ENCODE measurements around the gene TAF5L.

The TAF5L gene

DNA sequence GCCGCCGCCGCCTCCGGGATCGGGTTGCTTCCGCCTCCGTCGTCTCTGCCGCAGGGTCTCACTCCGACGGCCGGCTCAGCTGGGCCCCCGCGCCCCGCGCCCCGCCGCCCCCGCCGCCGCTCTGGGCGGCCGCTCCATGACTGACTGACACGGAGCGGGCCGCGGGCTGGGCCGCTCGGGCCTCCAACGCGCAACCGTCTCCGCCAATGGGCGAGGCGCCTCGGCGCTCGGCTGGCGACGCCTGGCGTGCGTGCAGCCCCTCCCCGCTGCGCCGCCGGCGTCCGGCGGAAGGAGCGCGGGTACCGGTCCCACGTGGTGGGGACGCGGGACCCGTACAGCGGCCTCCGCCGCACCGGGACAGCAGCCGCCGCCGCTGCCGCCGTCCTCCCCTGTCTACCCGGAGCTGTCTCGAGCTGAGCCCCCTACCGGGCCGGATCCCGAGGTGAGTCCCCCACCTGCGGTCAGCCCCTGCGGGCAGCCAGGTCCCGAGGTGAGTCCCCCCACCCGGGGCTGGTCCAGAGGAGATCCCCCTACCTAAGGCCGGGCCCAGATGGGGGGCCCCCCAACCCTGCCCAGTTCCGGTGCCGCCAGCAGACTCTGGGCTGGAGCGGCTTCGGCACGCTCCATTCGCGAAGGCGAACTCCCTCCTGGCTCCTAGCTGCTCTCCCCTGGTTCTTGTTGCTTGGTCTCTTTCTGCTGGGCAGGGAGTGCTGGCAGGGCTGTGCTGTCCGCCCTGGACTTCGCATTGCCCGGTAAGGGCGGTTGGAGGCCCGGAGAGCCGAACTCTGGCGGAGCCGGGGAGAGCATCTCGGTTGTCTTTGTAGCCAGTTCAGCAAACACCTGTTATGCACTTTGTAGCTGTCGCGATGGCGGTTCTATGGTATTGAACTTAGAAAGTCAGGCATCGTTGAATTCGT lies at the start of gene TAF5L, which contains the start of gene URB2:
TSS of gene TAF5L (minus strand) at position 208 of the 917 bp plus-strand sequence. CDS start 11,640 bp downstream, outside the sequence.
TSS of gene URB2 (plus strand) at position 333 of the 917 bp plus-strand sequence. CDS start 1,387 bp downstream, outside the sequence.
- no peaks in the 10 kb centered on the region for H3K9me3 Mint-ChIP-seq
- no peaks in the 10 kb centered on the region for H3K27me3 Mint-ChIP-seq
- CTCF ChIA-PET = interaction anchor here (1.4 kb wide), 1 partner anchor 67 kb away, joined by 5 read pairs; the partner anchor contains the start of gene ABCB10
- H3K36me3 Mint-ChIP-seq = peaks cover 28% of the 10 kb centered on the region
- H3K4me3 Mint-ChIP-seq = peak within 1 kb of the TSS; percentile 99
- DNase-seq = peak; percentile 89
- peaks cover 55% of the 10 kb centered on the region for H3K4me1 Mint-ChIP-seq
- peak within 1 kb of the TSS; percentile 98 for H3K27ac Mint-ChIP-seq

DNA sequence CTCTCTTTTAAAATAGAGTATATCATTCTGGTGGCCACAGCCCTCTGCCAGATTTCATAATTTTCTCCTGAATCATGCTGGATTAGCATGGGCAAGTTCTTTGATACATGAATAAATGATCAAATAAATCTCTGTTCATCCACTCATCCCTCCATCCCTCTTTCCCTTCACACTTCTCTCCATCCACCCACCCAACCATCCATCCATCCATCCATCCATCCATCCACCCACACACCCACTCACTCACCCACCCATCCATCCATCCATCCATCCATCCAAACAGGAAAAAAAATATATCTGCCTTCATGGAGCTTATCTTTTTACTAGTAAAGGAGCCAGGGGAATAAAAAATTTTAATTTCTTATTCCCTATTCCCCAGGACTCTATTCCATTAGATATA lies 49.5 kb upstream of the TAF5L start:
- Mint-ChIP-seq H3K4me1 (peaks cover 13% of the 10 kb centered on the region), H3K36me3 (no peaks in the 10 kb centered on the region), H3K27me3 (peaks cover 9% of the 10 kb centered on the region), H3K9me3 (no peaks in the 10 kb centered on the region), H3K4me3 (no peak overlapping the region), H3K27ac (no peak overlapping the region)
- DNase-seq = no peak
- CTCF ChIA-PET = interaction anchor here (0.6 kb wide), 1 partner anchor 1011 kb away, joined by 3 read pairs; no protein-coding TSS in a partner anchor

DNA sequence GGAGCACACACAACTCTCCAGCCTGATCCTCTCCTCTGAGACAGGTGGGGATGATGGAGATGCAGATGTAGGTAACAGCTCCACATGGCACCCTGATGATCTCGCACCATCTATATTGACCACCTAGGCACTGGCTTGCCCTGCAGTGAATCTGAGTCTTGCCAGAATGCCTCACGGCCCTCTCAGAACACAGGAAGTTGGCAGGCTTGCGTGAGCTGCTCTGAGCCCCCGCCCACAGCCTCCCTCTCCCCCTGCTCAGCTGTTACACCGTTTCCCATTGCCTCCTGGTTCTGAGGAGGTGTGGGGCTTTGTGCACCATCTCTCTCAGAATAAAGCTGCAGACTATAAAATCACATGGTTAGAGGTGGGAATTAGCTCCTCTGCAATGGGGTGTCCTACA lies 48.1 kb upstream of the TAF5L start:
- Mint-ChIP-seq H3K4me1 (peaks cover 13% of the 10 kb centered on the region), H3K36me3 (no peaks in the 10 kb centered on the region), H3K4me3 (no peak overlapping the region), H3K27me3 (peaks cover 7% of the 10 kb centered on the region), H3K9me3 (no peaks in the 10 kb centered on the region), H3K27ac (no peak overlapping the region)
- CTCF ChIA-PET = interaction anchor here (1.0 kb wide), 1 partner anchor 13 kb away, joined by 3 read pairs; no protein-coding TSS in a partner anchor
- peak; percentile 37 for DNase-seq

DNA sequence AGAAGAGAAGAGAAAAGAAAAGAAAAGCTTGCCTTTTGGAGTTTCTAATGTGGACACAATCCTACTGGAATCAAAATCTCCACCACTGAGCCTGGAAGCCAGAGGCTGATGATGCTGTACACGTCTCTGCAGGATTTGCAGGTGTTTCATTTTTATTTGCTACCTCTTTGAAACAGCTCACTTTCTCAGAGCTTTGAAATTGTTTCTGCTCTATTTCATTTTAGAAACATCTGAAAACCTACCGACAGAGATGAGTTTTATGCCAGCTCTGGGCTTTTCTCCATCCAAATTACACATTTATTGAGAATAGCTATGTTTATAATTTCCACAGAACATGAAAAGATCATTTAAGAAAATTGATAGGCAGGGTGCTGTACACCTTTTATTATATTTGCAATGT lies 46.3 kb upstream of the TAF5L start:
- no peak overlapping the region for H3K4me3 Mint-ChIP-seq
- CTCF ChIA-PET = interaction anchor here (0.7 to 1.3 kb wide), 2 partner anchors 11 to 1673 kb away, joined by 3 to 5 read pairs; no protein-coding TSS in a partner anchor
- H3K9me3 Mint-ChIP-seq = no peaks in the 10 kb centered on the region
- H3K27me3 Mint-ChIP-seq = peaks cover 5% of the 10 kb centered on the region
- DNase-seq = no peak
- no peaks in the 10 kb centered on the region for H3K36me3 Mint-ChIP-seq
- H3K27ac Mint-ChIP-seq = no peak overlapping the region
- peaks cover 13% of the 10 kb centered on the region for H3K4me1 Mint-ChIP-seq

DNA sequence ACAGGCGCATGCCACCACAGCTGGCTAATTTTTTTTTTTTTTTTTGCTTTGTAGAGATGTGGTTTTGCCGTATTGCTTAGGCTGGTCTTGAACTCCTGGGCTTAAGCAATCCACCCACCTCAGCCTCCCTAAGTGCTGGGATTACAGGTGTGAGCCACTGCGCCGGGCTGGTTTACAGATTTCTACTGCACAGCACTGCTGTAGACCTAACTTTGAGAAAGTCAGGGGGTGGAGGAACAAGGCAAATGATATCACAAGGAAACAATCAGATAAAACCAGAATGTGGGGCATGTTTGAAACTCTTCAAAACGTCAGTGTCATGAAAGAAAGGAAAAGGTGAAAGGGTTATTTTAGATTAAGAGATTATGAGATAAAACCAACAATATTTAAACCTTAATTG lies 45.4 kb upstream of the TAF5L start:
- Mint-ChIP-seq H3K9me3 (no peaks in the 10 kb centered on the region), H3K4me3 (no peak overlapping the region), H3K27ac (no peak overlapping the region), H3K27me3 (peaks cover 5% of the 10 kb centered on the region), H3K36me3 (no peaks in the 10 kb centered on the region), H3K4me1 (peaks cover 13% of the 10 kb centered on the region)
- CTCF ChIA-PET = interaction anchor here (0.6 kb wide), 1 partner anchor 45 kb away, joined by 4 read pairs; no protein-coding TSS in a partner anchor
- DNase-seq = no peak

DNA sequence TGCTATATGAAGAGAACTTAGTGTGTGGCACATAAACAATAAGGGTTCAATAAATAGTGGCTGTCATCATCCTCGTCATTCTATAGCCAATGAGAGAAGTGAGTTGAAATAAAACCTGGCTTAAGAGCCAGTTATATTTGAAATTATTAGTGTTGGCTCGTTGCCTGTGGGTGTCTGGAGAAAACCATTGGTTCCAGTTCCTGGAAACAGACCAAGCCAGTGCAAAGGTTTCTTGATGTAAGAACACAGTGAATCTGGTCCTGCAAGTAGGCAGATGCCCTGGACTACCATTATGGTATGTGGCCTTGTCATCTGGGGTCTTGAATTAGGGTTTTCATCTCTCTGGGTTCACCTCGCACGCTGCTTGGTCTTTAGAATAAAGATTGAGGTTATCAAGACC lies 43.4 kb upstream of the TAF5L start:
- Mint-ChIP-seq H3K9me3 (no peaks in the 10 kb centered on the region), H3K36me3 (no peaks in the 10 kb centered on the region), H3K27me3 (peaks cover 5% of the 10 kb centered on the region), H3K4me3 (no peak overlapping the region), H3K4me1 (peaks cover 12% of the 10 kb centered on the region), H3K27ac (no peak overlapping the region)
- DNase-seq = no peak
- CTCF ChIA-PET = no interaction called here

DNA sequence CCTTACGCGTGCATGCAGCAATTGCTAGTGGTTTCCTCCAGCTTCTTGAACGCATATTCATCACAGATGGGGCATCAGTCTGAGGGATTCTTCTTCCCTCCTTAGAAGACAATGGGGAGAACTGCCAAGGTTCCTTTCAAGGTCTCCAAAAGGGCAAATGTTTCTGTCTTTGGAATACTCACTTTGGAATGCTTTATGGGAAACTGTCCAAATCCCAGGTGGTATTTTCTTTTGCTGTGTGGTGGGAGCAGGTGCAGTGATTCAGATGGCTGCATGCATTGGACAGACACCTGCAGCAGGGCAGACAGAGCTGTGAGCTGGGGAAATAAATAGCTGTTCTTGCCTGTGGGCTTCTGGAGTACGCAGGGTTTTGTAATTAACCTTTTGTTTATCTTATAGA lies 40.7 kb upstream of the TAF5L start:
- no peak for DNase-seq
- no peak overlapping the region for H3K27ac Mint-ChIP-seq
- H3K36me3 Mint-ChIP-seq = peaks cover 4% of the 10 kb centered on the region
- H3K9me3 Mint-ChIP-seq = no peaks in the 10 kb centered on the region
- CTCF ChIA-PET = no interaction called here
- H3K4me3 Mint-ChIP-seq = no peak overlapping the region
- peaks cover under 1% of the 10 kb centered on the region for H3K4me1 Mint-ChIP-seq
- H3K27me3 Mint-ChIP-seq = no peaks in the 10 kb centered on the region

DNA sequence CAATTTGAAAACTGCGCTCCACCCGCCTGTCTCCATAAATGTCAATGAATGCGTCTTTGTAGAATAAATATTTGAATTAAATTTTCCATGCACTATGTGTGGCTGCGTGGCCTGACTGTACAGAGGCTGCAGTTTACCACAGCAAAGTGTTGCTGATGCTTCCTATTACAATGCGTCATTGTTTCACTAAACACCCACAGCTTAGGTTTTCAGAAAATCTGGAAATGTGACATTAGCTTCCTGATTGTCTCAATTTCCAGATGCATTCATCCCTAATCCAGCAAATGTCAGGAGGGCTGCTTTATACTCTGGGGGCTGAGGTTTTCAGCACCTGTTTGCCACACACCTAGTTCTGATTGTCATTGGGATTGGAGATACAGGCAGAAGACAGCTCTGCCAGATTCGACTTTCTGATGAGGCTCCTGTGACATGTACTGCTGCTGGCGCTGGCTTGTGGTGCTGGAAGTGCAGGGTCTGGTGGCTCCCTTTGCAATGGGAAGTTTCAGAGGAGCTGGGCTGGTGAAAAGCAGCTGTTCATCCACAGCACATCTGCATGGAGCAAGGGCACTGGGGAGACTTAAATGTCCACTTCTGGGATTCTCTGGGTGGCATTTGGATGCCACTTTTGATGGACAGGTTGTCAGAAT lies 40.1 kb upstream of the TAF5L start:
- H3K36me3 Mint-ChIP-seq = peaks cover 8% of the 10 kb centered on the region
- DNase-seq = no peak
- CTCF ChIA-PET = no interaction called here
- no peaks in the 10 kb centered on the region for H3K9me3 Mint-ChIP-seq
- no peaks in the 10 kb centered on the region for H3K27me3 Mint-ChIP-seq
- no peak overlapping the region for H3K4me3 Mint-ChIP-seq
- H3K4me1 Mint-ChIP-seq = peaks cover 5% of the 10 kb centered on the region
- H3K27ac Mint-ChIP-seq = no peak overlapping the region

DNA sequence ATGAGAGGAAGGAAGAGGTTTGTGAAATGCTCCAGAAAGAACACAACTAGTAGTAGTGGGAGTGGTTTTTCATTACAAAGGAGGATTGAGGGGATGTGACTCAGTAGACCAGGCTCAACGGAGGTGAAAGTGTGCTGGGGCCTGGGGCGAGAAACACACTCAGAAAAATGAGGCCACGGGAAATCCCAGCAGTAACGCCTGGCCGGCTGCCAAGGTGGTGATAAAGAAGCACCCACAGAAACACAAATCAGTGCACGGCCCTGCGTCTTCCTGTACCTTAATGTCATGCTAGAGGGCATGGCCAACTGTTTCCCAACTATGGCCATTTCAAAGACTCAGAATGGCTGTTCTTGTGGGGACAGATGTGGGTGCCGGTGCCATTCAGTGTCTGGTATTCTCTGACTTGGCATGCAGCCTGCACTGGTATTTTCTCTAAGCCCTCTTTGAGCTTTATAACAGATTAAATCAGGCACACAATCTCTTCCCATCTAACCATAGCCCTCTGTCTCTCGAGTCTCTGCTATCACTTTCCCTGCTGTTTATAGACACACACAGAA lies 38.3 kb upstream of the TAF5L start:
- H3K4me1 Mint-ChIP-seq = peaks cover 5% of the 10 kb centered on the region
- H3K36me3 Mint-ChIP-seq = peaks cover 9% of the 10 kb centered on the region
- H3K27ac Mint-ChIP-seq = no peak overlapping the region
- DNase-seq = peak; percentile 56
- H3K4me3 Mint-ChIP-seq = no peak overlapping the region
- CTCF ChIA-PET = interaction anchor here (1.1 kb wide), 1 partner anchor 502 kb away, joined by 3 read pairs; no protein-coding TSS in a partner anchor
- H3K27me3 Mint-ChIP-seq = no peaks in the 10 kb centered on the region
- no peaks in the 10 kb centered on the region for H3K9me3 Mint-ChIP-seq

DNA sequence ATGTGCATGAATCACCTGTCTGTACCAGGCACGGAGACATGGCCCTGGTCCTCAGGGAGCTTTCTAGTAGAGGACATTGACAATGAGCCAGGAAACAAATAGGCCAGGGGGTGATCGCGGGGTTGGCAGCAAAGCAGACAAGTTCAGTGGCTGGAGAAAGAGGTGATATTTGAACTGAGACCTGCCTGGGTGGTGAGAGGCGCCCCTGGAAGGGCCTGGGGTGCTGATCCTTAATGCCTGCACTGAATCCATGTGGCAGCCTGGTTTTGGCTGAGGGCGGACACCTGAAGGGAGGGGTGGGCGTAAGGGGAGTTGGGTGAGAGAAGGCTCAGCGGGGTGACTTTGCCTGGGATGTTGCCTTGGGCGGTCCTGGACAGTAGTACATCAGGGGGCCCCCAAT lies 36.0 kb upstream of the TAF5L start:
- DNase-seq = no peak
- peaks cover 5% of the 10 kb centered on the region for H3K4me1 Mint-ChIP-seq
- no peak overlapping the region for H3K4me3 Mint-ChIP-seq
- peaks cover 21% of the 10 kb centered on the region for H3K36me3 Mint-ChIP-seq
- no peak overlapping the region for H3K27ac Mint-ChIP-seq
- no peaks in the 10 kb centered on the region for H3K27me3 Mint-ChIP-seq
- H3K9me3 Mint-ChIP-seq = no peaks in the 10 kb centered on the region
- CTCF ChIA-PET = interaction anchor here (0.7 to 2.6 kb wide), 20 partner anchors 10 to 652 kb away, joined by 3 to 16 read pairs (median 4); no protein-coding TSS in a partner anchor

DNA sequence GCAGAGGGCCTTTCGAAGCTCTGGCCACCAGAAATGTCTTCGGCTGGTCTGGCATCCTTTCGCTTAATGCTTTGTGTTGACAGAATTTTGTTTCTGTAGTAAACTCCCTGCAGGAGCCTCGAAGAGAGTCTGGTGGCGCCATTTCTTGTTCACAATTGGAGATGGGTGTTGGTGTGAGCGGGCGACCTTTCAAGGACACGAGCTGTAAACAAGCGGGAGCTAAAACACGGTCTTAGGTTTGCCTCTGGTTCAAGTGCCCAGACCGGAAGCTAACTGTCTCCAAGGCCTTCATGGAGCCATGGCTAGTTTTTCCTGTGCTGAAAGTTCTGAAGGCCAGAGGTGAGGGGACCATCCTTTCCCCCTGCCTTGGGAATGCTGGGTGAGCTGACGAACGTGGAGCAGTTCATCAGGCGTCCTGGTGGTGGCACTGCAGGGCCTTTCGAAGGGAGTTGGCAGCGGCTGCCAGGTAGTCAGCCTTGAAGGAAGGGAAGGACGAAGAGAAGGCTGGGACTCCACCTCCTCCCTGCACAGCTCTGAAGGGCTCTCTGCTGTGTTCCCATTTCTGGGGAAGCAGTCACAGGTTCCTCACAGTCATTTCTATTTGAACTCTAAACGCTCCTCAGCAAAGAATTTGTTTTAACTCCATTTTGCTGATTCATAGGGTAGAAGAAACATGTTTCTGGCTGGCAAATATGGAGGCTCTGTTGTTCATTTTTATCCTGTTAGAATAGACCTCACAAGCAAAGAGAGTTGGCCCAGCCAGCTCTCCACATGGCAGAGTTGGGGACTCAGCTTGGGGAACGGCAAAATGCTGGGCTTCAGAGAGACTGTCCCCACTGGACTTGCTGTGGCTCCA lies 35.3 kb upstream of the TAF5L start:
- Mint-ChIP-seq H3K4me1 (peaks cover 5% of the 10 kb centered on the region), H3K36me3 (peaks cover 21% of the 10 kb centered on the region), H3K27me3 (no peaks in the 10 kb centered on the region), H3K4me3 (no peak overlapping the region), H3K9me3 (no peaks in the 10 kb centered on the region), H3K27ac (no peak overlapping the region)
- CTCF ChIA-PET = interaction anchor here (0.7 to 2.6 kb wide), 29 partner anchors 11 to 653 kb away, joined by 3 to 16 read pairs (median 3); no protein-coding TSS in a partner anchor
- peak; percentile 77 for DNase-seq

DNA sequence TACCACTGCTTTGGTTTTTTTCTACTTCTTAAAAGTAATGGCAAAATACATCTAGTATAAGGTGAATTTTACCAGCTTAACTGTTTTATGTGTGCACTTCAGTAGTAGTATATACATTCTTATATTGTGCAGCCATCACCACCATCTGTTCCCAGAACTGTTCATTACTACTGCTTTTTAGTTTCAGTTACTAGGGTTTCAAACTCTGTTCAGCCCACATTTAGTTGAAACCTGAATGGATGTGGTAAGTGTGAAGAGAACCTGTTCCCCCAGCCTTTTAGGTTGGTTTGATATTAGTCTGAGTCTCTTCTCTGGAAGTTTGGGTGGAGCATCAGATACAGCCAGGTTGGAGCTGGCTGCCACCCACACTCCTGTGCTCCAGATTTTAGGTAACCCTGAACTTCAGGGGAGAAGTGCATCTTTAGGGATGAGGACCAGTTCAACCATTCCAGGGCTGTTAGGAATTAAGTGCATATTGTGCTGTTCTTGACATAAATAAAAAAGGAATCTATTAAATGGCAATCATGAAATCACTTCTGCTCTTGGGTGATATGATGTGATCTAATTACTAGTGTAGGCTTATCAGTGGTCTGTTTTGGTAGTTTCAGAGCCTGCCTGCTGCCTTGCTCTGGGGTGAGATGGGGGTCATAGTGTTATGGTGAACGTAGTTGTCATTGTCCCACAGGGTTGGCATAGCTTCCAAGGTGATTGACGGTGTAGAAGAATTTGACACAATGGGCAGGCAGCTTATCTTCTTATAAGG lies 32.3 kb upstream of the TAF5L start:
- H3K9me3 Mint-ChIP-seq = no peaks in the 10 kb centered on the region
- no peaks in the 10 kb centered on the region for H3K27me3 Mint-ChIP-seq
- no peak for DNase-seq
- H3K4me3 Mint-ChIP-seq = no peak overlapping the region
- CTCF ChIA-PET = no interaction called here
- H3K27ac Mint-ChIP-seq = no peak overlapping the region
- peaks cover 32% of the 10 kb centered on the region for H3K36me3 Mint-ChIP-seq
- H3K4me1 Mint-ChIP-seq = peaks cover 5% of the 10 kb centered on the region

DNA sequence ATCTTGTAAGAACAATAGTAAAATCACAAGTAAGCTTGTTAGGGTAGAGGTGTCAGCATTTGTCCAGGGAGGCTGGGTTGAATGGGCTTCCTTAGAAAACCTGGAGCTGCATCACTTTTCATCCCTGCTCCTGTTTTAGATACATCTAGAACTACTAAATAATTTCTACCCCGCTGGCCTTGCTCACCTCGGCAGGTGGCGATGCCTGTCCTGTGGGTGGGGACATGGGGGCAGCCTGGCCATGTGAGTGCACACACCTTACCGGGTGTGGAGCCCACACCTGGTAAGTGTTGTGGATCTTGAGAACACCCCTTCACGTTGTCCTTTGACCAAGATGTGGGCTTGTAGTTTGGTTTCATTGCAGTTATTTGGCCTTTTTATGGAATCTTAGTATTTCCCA lies 29.9 kb upstream of the TAF5L start:
- CTCF ChIA-PET = no interaction called here
- DNase-seq = no peak
- Mint-ChIP-seq H3K27ac (no peak overlapping the region), H3K9me3 (no peaks in the 10 kb centered on the region), H3K36me3 (peaks cover 37% of the 10 kb centered on the region), H3K4me3 (no peak overlapping the region), H3K27me3 (no peaks in the 10 kb centered on the region), H3K4me1 (no peaks in the 10 kb centered on the region)
